SK-N-SH treated with all-trans-retinoic acid at 6 μM for 48 hours (cell line): ENCODE measurements around the gene LHFPL6.

Experiments used
- ARNTL ChIP-seq: fragments of 450-650 bp; formaldehyde crosslinking; IDR thresholded peaks from 2 replicates; pipeline ENCODE4 v1.5.0; 2020; ENCODE audit warnings: low read depth, mild to moderate bottlenecking, moderate library complexity, borderline replicate concordance
- CSDC2 ChIP-seq: fragments of 250-450 bp; sonication (Bioruptor Pico); IDR thresholded peaks from 2 replicates; pipeline ENCODE4 v1.5.0; 2020; ENCODE audit warnings: mild to moderate bottlenecking, moderate library complexity
- ZFP3 ChIP-seq: fragments of 250-450 bp; sonication (Bioruptor Pico); IDR thresholded peaks from 2 replicates; pipeline ENCODE4 v1.5.0; 2020; ENCODE audit warnings: mild to moderate bottlenecking, moderate library complexity
- ZFP30 ChIP-seq: fragments of 450-650 bp; formaldehyde crosslinking; IDR thresholded peaks from 2 replicates; pipeline ENCODE4 v1.5.0; 2022; ENCODE audit warnings: mild to moderate bottlenecking, moderate library complexity
- ZNF565 ChIP-seq: fragments of 450-650 bp; formaldehyde crosslinking; conservative IDR thresholded peaks from 2 replicates; pipeline ENCODE4 v1.5.0; 2020; ENCODE audit warnings: low read depth, mild to moderate bottlenecking, moderate library complexity
- ZNF8 ChIP-seq: fragments of 450-650 bp; formaldehyde crosslinking; IDR thresholded peaks from 2 replicates; pipeline ENCODE4 v1.5.0; 2020; ENCODE audit warnings: mild to moderate bottlenecking, moderate library complexity

DNA sequence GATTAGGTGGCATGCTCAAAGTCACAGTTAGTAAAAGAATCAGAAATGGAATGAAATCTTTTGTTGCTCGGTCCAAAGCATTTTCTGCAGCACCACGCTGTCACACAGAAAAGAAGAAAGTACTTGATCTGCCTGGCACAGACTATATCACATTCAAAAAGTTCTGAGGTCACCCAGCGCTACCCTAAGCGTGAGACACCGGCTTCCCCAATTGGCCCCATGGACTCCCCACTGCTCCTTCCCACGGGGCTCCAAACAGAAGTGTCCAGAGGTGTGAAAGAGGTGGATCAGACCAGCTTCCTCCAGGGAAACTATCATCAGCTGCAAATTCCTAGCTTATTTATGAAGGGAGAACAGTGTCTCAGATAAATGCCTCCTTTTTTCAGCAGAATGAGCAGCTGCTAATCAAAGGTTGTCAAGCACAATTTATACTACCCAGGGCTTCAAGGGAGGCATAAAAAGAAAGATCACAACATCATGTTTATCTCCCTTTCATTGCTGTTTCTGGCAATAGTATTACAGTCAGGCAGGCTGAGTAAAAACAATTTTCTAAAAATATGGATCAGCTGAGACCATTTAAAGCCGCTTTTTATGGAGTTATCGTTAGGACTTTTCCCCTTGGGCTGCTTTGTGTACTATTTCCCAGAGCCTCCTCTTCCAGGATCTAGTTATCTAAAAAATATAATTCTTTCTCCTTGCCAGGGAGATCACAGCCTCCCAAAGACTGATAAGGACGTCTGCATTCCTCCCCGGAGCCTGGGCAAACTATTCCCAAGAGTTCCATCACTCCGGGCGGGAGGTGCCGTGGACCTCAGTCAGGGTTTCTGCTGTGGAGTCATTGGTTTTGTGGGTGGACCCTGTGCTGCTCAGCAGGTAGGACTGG lies 208.0 kb downstream of the LHFPL6 start:
- TF ChIP-seq ZFP30 (CRISPR knock-in tag) (no peak), ARNTL (CRISPR knock-in tag) (no peak), CSDC2 (CRISPR knock-in tag) (no peak), ZNF565 (CRISPR knock-in tag) (no peak), ZFP3 (CRISPR knock-in tag) (no peak), ZNF8 (no peak)
